GM20431 (cell line): ENCODE measurements around the gene ROR2.
"Not testable (repeated sequence)": the region's sequence is repeated elsewhere in the genome, so short reads cannot be mapped to it uniquely, and the experiment has no call there.

Source experiments
- in situ Hi-C: fragments of 300-500 bp; cut with MseI, MboI; formaldehyde crosslinking; loops from one replicate; pipeline ENCODE4 v1.15.0; 2020; ENCODE audit warnings: low sequenced_read_pairs; ENCODE audit not compliant: unreplicated experiment

Gene ROR2

GRCh38 chr9:91949946-91950664 is at the start of gene ROR2:
Gene ROR2, minus strand, starts transcription at chr9:91950228.
- in situ Hi-C loops: no loop called here

- in situ Hi-C loops: no loop called here
These were observed 45.1 kb upstream of the ROR2 start for GRCh38 chr9:91995000-91995655.

DNA sequence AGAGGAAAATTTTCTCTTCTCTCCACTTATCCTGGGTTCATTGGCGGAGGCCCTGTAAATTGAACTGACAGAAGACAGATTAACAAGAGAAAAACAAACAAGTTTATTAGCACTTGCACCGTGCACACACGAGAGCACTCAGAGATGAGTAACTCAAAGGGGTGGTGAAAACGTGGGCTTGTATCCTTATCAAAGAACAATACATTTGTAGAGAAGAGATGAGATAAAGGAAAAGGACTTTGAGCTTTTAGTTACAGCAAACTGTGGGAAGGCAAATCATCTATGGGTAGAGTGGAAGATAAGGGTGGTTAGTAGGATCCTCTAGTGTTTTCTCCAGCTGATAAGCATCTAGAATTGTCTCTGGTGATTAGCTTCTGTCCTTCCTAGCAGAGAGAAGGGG is 44.4 kb upstream of the ROR2 start:
- in situ Hi-C loops: no loop called here

DNA sequence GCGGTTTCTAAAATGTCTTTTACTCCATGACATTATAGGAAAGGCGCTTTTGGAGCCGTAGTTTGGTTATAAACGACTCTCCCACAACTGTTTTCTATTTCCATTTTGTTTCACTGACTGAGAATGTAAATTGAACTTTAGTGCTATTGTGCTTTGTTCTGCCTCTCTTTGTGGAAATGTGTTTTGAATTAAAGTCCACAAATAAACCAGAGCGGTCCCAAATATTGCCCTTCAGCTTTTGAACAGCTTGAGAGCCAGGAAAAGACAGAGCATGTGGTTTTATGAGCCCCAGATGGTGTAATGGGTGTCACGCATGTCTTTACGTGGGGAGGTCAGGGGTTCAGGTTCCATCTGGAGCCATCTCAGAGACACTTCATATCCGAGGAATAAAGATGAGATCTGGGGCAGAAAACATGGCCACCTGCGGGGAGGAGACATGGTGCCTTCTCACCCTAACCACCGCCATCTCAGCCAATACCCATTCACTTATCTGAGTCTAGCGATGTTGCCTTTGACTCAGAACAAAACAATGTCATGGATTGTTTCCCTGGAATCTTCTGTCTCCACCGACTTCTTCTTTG is 42.5 kb upstream of the ROR2 start:
- in situ Hi-C loops: no loop called here

GRCh38 chr9:91991721-91992341 is 41.8 kb upstream of the ROR2 start:
- in situ Hi-C loops: no loop called here

DNA sequence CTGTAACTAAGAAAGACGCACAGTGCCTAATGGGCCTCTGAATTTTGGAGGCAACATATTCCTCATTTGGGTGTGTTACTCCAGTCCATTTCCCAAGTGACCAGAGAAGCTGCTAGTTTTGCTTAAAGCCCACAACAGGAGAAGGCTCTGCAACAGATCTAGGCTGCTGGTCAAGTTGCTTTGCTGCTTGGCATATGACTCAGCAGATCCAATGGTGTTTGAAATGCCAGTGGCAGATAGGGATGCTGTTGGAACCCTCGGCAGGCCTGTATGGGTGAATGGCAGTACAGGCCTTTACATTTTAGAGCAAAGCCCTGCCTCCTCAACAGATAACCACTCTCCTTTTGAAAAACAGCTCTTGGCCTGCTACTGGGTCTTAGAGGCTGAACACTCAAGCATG is 36.2 kb upstream of the ROR2 start:
- in situ Hi-C loops: no loop called here

- in situ Hi-C loops: no loop called here
These were observed 35.7 kb upstream of the ROR2 start for GRCh38 chr9:91985692-91986091.

DNA sequence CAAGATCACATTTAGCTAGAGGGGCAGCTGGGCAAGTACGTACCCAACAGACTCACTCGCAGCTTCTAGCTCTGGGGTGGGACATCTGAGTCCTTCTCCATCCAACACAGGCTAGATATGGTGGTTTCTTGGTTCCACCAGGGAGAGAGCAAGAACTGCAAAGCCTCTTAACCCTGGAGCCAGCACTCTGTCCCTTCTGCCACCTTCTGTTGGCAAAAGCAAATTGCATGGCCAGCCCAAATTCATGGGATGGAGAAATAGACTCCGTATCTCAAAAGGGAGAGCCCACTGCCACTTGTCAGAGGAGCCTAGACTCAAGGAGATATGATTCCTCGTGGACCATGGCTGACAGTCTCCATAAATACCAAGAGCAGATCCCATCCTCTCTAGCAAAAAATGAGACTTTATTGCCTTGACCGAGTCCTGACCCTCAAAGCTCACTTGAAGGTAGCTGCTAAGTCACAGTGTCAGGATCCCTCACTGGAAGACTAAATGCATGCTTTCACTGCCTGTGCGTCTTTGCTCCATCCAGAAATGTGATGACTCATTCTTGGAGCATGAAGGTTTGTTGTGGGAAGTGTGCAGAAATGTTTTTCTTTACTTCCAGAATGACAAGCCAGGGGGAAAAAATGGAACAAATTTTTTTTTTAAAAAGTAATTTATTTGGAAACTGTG is 28.8 kb upstream of the ROR2 start:
- in situ Hi-C loops: no loop called here

GRCh38 chr9:91975254-91975653 is 25.2 kb upstream of the ROR2 start:
- in situ Hi-C loops: not testable (repeated sequence)

DNA sequence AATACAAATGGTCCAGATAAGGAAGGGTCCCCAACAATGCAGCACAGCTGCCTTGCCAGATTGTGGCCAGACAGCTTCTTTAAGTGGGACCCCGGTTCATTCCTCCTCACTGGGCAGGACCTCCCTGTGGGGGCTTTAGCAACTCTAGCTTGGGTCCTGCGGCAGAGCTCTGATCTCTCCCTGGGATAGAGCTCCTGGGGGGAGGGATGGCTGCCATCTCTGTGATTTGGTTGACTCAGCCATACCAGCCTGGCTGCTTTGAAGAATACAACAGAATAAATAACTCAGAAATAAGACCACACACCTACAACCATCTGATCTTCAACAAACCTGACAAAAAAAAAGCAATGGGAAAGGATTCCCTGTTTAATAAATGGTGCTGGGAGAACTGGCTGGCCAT is 22.7 kb upstream of the ROR2 start:
- in situ Hi-C loops: no loop called here

GRCh38 chr9:91972076-91972626 is 22.1 kb upstream of the ROR2 start:
- in situ Hi-C loops: no loop called here

DNA sequence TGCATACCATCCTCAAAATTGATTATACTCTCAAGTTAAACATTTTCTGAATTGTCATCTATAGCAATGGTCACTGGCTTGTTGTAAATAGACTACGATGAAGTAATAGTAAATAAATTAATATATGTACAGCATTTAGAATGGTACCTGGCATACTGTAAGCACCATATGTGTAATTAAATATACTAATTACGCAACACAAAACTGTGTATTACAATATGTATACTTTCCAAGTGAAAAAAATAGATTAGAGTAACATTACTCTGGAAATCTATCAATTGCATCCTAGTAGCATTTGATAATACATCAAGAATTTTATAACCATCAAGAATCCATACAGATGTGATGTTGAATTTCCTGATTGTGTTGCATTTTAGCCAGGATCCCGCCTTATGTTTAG is 17.2 kb upstream of the ROR2 start:
- in situ Hi-C loops: no loop called here

DNA sequence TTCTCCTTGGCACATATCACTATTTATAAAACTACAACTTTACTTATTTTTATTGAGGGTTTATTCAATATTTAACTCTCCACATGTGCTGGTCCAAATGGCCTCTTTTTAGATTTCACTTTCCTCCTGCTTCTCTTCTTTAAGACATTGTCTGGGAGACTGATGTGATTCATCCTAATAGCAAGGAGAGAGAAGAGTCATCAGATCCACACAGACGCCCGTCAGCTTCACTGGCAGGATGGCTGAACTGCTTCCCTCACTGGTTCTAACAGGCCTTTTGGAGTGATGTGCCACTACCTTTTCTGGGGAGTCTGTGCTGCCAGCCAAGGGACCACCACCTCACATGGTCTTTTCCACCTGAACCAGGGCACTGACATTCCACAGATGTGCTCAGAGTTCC is 16.5 kb upstream of the ROR2 start:
- in situ Hi-C loops: no loop called here

DNA sequence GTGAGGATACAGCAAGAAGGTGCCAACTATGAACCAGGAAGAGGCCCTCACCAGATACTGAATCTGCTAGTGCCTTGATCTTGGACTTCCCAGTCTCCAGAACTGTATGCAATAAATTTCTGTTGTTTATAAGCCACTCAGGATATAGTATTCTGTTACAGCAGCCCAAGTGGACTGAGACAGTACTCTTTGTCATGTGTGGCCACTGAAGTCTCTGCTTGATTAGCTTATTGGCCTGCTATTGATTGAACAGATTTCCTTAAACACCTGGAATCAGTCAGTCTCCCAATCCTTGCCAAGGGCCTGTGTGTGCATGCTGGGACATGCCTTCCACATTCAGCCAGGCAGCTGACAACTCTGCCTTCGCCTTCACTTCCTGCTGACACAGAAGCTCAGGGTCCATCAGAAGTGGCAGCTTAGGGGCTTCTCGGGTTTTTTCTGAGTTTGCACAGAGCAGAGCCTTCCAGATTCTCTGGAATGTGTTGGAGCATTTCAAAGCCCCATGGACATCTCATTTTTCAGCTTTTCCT is 13.7 kb upstream of the ROR2 start:
- in situ Hi-C loops: no loop called here

- in situ Hi-C loops: no loop called here
These were observed 10.3 kb upstream of the ROR2 start for GRCh38 chr9:91960367-91960766.

GRCh38 chr9:91958174-91958573 is 8.1 kb upstream of the ROR2 start:
- in situ Hi-C loops: no loop called here

- in situ Hi-C loops: no loop called here
These were observed 4.9 kb upstream of the ROR2 start for GRCh38 chr9:91954841-91955471.

DNA sequence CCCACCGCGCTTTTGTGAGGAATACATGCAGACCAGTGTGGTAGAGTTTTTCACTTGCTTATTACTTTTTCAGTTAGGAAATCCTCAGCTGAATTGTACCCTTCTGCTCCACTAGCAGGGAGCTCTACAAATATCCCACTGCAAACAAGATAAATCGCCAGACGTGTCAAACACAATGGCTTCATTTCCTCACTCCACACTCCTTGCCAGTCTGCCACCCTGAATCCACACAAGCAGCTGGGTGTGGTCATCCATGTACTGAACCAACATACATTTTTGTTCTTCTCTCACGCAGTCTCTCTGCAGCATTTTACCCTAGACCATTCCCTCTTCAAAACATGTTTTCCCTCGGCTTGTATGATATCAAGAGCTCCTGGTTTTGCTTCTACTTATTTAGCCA is 3.7 kb upstream of the ROR2 start:
- in situ Hi-C loops: no loop called here

DNA sequence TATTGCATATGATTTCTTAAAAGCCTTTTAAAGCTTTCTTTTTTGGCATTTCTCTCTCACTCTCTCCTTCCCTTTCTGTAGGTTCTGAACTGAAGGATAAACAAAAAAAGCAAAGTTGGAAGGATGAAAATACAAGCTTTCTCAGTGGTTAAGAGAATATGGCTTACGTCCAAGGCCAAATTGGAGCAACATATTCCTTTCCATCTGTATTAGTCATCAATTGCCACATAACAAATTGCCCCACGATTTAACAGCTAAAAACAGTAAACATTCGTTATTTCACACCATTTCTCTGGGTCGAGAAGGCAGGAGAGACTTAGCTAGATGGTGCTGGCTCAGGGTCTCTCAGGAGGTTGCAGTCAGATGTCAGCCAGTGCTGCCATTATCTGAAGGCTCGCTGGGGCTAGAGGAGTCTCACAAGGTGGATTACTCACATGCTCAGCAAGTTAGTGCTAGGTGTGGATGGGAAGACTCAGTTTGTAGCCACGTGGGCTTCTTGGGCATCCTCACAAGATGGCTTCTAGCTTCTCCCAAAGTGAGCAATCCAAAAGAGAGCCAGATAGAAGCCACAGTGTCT is 2.0 kb upstream of the ROR2 start:
- in situ Hi-C loops: no loop called here
